GM12891 (cell line): Measurements from ENCODE around the gene COL25A1.

Source experiments
- DNase-seq: peaks from one replicate; pipeline ENCODE4 v3.0.0; 2011; ENCODE audit warnings: low spot score; ENCODE audit not compliant: insufficient read length
- FAIRE-seq: peaks from 2 replicates; lab custom pipeline; 2011; peaks lifted over from hg19 to GRCh38; lab: Jason Lieb, UNC
- PAX5 ChIP-seq: IDR thresholded peaks from 2 replicates; pipeline ENCODE4 v1.6.1; 2011; ENCODE audit warnings: low read length, moderate library complexity, mild to moderate bottlenecking; ENCODE audit not compliant: insufficient read depth, severe bottlenecking
- POLR2A ChIP-seq: IDR thresholded peaks from 2 replicates; pipeline ENCODE4 v1.6.1; 2011; ENCODE audit warnings: low read depth, low read length, control low read depth
- POLR2AphosphoS5 ChIP-seq: IDR thresholded peaks from 2 replicates; pipeline ENCODE4 v1.6.1; 2011; ENCODE audit warnings: low read depth, low read length, control low read depth
- POU2F2 ChIP-seq: IDR thresholded peaks from 2 replicates; pipeline ENCODE4 v1.6.1; 2011; ENCODE audit warnings: low read depth, mild to moderate bottlenecking, control low read depth, low read length, moderate library complexity
- SPI1 ChIP-seq: IDR thresholded peaks from 2 replicates; pipeline ENCODE4 v1.6.1; 2011; ENCODE audit warnings: low read depth, low read length, control low read depth
- TAF1 ChIP-seq: IDR thresholded peaks from 2 replicates; pipeline ENCODE4 v1.6.1; 2011; ENCODE audit warnings: low read depth, low read length, control low read depth

The COL25A1 gene

DNA sequence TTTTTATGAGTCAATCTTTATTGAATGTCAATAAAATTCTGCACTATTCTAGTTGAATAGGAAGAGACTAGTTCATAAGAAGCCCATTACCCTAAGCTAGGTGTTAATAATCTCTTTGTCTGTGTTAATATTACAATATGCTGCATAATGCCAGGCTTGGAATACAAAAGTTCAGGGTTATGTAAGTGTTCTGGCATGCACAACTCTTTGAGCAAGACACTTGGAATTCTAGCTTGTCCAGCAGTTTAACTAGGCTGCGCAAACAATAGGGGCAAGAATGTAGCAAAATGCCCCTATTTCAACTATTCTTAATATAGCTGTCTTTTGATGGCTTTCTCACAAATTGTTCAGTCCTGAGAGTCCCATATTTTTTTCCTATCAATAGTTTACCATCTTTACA lies 508.3 kb downstream of the COL25A1 start:
- FAIRE-seq (no peak), DNase-seq (no peak)
- TF ChIP-seq POU2F2: no peak
- TF ChIP-seq POLR2AphosphoS5: no peak
- no peak for TF ChIP-seq PAX5

DNA sequence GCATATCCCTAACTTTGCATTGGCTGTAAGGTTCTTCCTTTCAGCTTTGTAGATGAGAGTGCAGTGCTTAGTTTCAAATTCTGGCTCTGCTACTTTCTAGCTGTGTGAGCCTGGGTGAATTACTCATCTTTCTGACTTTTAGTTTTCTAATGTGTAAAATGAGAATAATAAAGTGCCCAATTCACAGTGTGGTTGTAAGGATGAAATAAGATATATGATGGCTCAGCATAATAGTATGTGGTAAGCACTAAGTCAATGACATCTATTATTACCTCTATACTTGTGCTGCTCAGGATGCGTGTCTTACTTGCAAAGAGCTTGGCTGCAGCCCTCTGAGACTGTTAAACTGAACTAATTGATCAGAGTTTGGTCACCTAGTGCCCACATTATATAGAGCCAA lies 509.0 kb downstream of the COL25A1 start:
- no peak for DNase-seq
- TF ChIP-seq PAX5: no peak
- TF ChIP-seq TAF1: no peak
- TF ChIP-seq POLR2A: no peak
- no peak for TF ChIP-seq POU2F2
- TF ChIP-seq POLR2AphosphoS5: no peak
- no peak for TF ChIP-seq SPI1
- FAIRE-seq: no peak

DNA sequence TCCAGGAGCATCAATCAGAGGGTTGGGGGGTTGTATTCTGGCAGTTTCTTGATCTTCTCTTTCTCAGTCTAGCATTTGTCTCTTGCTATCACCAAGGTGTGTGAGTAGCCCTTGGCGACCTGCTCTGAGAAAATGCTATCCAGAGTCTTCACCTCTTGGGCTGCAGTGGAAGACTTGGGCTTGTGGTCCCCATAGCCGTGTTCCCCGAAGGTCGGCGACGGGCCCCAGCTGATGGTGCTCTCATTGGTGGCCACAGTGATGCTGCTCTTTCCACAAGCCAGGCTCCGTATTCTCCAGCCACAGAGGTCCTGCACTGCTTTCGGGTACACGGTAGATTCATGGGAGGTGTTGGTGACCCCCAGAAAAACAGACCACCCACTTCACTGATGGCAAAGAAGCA lies 513.7 kb downstream of the COL25A1 start:
- no peak for TF ChIP-seq TAF1
- no peak for TF ChIP-seq POLR2AphosphoS5
- TF ChIP-seq POU2F2: no peak
- no peak for TF ChIP-seq SPI1
- TF ChIP-seq PAX5: no peak
- TF ChIP-seq POLR2A: no peak
- FAIRE-seq: no peak

DNA sequence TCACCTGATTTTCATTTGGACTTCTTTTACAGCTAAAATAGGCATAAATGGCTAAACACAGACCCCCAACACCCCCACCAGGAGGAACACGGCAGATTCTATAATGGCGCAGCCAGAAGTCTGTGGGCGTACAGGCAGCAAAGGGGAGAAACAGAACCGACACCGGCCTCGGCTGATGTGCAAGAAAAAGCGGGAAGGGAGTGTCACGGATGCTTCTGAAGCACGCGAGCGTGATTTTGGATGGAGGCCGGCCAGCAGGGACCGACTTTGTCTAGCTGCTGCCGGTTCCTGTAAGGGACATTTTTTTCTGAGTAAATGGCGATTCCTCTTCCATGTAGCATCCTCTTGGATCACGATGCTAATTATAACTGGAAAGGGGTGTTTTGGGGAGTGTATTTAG lies 514.7 kb downstream of the COL25A1 start:
- TF ChIP-seq PAX5: no peak
- TF ChIP-seq POU2F2: no peak
- TF ChIP-seq POLR2A: no peak
- no peak for TF ChIP-seq TAF1
- TF ChIP-seq POLR2AphosphoS5: no peak
- TF ChIP-seq SPI1: no peak
- DNase-seq: no peak
- FAIRE-seq: no peak

More for the DNA sequence above, 513.7 kb downstream of the COL25A1 start:
- no peak for DNase-seq

DNA sequence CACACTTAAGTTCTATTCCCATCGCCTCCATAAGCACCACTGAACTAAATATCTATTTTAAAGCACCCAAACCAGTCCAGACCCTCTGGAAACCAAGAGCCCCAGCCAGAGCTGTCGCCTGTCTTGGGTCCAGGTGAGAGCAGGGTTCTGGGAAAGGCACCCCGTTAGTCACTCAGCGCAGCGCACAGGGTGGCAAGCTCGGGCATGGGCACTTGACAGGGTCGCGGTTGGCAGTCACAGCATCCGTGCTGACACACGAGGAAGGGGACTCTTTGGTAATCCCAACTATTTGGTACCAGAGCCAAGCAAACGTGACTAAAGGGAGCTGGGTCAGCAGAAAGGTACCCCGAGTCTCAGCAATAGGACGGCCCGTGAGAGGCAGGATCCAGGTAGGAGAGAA lies 515.4 kb downstream of the COL25A1 start:
- FAIRE-seq (no peak), DNase-seq (no peak)
- TF ChIP-seq TAF1: no peak
- no peak for TF ChIP-seq SPI1

DNA sequence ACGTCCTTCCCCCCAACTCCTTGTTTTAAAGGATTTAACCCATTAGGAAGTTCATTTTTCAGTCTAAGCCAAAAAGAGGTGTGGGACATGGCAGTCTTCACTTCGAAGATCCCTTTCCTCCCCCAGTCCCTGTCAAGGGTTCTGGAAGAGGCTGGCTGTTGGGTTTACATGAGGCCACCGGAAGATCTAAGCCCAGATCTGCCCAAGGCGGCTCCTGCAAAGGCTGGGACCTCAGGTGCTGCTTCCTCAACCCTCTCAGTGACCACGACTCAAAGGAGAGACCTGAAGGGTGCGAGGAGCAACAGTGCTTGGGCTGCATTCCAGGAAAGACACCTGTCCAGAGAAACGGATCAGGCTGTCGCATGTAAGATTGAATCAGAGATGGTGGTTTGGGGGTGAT lies 516.1 kb downstream of the COL25A1 start:
- FAIRE-seq: no peak

DNA sequence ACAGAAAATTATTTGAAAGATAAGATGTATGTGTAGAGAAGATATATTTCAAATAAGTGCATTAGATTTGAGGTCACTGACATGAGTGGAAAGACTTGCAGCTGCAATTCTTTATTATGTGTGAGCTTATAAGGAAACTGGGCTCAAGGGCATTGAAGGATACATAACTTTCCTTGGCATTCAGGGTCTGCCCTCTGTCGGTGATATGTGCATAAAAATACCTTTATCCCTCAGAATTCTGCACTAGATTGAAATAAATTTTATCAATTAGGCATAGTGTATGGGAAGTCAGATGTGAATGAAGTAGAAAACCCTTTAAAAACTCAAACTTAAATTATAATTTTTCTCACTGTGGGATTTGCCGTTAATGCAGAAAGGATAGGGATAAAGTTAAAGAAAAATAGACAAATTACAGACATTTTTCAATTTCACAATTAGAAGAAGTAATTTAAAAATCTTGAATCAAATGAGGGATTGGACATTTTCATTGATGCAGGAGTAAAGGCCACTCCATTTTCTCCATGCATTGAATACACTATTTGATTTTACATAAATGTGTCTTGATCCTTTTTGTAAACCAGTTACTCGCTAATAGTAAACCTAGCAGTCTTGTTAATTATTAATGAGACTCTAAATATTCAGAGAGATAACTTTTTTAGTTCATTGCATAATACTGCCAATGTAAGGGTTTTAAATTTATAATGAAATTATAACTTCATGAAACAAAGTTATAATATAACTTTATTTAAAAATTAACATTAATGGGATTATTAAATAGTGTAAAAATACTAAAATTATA lies 518.6 kb downstream of the COL25A1 start:
- DNase-seq: no peak
- no peak for FAIRE-seq
- TF ChIP-seq TAF1 (no peak), POLR2A (no peak), PAX5 (no peak), POLR2AphosphoS5 (no peak), POU2F2 (no peak), SPI1 (no peak)

More for the DNA sequence above, 516.1 kb downstream of the COL25A1 start:
- no peak for DNase-seq
- TF ChIP-seq PAX5 (no peak), TAF1 (no peak), POLR2AphosphoS5 (no peak), POU2F2 (no peak), POLR2A (no peak), SPI1 (no peak)

DNA sequence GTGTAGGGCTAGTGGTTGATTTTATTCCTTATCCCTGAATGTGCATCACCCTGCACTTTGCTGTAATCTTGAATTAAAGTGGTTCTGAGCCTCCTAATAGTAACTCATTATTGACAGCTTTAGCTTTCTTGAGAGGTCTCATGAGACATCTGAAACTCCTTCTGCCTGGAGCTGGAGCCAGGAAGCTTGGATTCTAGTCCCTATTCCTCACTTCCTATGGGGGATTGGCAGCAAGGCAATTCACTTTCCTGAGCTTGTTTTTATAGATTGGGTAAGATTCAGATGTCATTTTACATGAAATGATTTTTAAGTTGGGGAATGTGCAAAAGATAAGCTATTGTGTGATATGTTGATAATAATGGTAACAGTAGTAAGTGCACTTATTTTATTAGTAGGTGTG lies 522.5 kb downstream of the COL25A1 start:
- TF ChIP-seq POLR2A (no peak), SPI1 (no peak), PAX5 (no peak), POU2F2 (no peak), POLR2AphosphoS5 (no peak)
- DNase-seq (no peak), FAIRE-seq (no peak)

DNA sequence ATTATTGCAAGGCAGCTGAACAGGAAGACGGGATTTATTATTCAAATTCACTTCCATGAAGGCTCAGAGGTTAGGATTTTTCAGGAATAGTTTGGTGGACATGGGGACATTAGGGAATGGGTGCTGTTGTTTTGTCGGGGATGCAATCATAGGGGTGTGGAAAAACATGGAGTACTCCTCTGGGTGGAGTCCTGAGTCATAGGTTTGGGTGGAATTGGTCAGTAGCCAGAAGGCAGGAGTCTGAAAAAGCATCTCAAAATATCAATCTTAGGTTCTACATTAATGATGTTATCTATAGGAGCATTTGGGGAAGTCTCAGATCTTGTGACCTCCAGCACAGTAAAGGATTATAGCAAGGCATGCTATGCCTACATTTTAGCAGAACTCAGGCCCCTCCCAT lies 525.1 kb downstream of the COL25A1 start:
- TF ChIP-seq POU2F2 (no peak), PAX5 (no peak), TAF1 (no peak), SPI1 (no peak), POLR2A (no peak), POLR2AphosphoS5 (no peak)
- no peak for DNase-seq
- no peak for FAIRE-seq

DNA sequence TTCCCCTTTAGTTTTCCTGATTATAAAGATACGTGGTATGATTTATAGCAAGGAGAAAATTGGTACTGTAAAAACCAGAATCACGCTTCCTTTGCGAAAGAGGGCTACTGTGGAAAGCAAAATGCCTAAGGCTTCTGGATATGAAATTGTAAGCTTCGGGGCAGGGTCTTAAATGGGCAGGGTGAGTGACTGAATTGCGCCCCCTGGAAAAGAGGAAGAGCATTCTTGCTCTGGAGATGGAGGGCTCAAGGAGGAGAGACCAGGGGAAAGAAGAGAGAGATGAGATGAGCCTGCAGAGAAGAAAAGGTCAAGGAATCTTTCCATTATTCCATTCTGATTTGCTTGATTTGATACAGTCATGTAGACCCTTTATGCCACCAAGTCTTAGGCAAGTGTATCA lies 526.5 kb downstream of the COL25A1 start:
- FAIRE-seq: no peak
- DNase-seq: no peak
- TF ChIP-seq SPI1 (no peak), POLR2AphosphoS5 (no peak), POLR2A (no peak), PAX5 (no peak), TAF1 (no peak), POU2F2 (no peak)
